Retinal pigment epithelial cell (primary cell): ENCODE measurements around the gene GUSB.
A peak's percentile ranks its signal among the peaks of the same experiment; 100 is the strongest.
"Not testable (repeated sequence)": the region's sequence is repeated elsewhere in the genome, so short reads cannot be mapped to it uniquely, and the experiment has no call there.

ENCODE experiments used
- DNase-seq: peaks from one replicate; pipeline ENCODE4 v3.0.0-alpha.2; 2010; ENCODE audit warnings: low read depth
- H3K4me3 ChIP-seq: 2 replicates; pipeline ENCODE4 v1.5.1; 2011; ENCODE audit warnings: mild to moderate bottlenecking, low read length, control low read depth, moderate library complexity
- CTCF ChIP-seq: conservative IDR thresholded peaks from 2 replicates; pipeline ENCODE4 v1.5.1; 2011; ENCODE audit warnings: low read depth, low read length, control low read depth, inconsistent platforms

GUSB gene

GRCh38 chr7:65955718-65956117 is 26.3 kb downstream of the GUSB start:
- no peak for DNase-seq
- no peak overlapping the region for H3K4me3 ChIP-seq
- no peak for TF ChIP-seq CTCF

GRCh38 chr7:65953890-65954450 is 28.0 kb downstream of the GUSB start:
- DNase-seq: no peak
- no peak for TF ChIP-seq CTCF
- H3K4me3 ChIP-seq: no peak overlapping the region

GRCh38 chr7:65953001-65953720 is 28.9 kb downstream of the GUSB start:
- no peak for DNase-seq
- no peak for TF ChIP-seq CTCF
- no peak overlapping the region for H3K4me3 ChIP-seq

- no peak for TF ChIP-seq CTCF
- no peak overlapping the region for H3K4me3 ChIP-seq
- peak; percentile 68 for DNase-seq
Observed at GRCh38 chr7:65951837-65952578, 30.0 kb downstream of the GUSB start.

- no peak for TF ChIP-seq CTCF
- H3K4me3 ChIP-seq: no peak overlapping the region
- no peak for DNase-seq
Observed at GRCh38 chr7:65946904-65947303, 35.1 kb downstream of the GUSB start.

- not testable (repeated sequence) for DNase-seq, H3K4me3 ChIP-seq
Observed at GRCh38 chr7:65945787-65946186, 36.2 kb downstream of the GUSB start.

- no peak overlapping the region for H3K4me3 ChIP-seq
- DNase-seq: no peak
- TF ChIP-seq CTCF: no peak
Observed at GRCh38 chr7:65938336-65938895, 43.6 kb downstream of the GUSB start.
